HL-60 (cell line): ENCODE results near the gene STAT4.

Experiments
- TF ChIP-seq, protein P1 (sequence below): IDR thresholded peaks from 2 replicates; pipeline ENCODE4 v1.6.1; 2012; ENCODE audit warnings: low read depth; ENCODE audit not compliant: insufficient replicate concordance
- TF ChIP-seq, protein P2 (sequence below): IDR thresholded peaks from one replicate; pipeline ENCODE4 v1.5.1; 2011; ENCODE audit warnings: low read length, control low read depth, inconsistent platforms; ENCODE audit not compliant: insufficient read depth

DNA sequence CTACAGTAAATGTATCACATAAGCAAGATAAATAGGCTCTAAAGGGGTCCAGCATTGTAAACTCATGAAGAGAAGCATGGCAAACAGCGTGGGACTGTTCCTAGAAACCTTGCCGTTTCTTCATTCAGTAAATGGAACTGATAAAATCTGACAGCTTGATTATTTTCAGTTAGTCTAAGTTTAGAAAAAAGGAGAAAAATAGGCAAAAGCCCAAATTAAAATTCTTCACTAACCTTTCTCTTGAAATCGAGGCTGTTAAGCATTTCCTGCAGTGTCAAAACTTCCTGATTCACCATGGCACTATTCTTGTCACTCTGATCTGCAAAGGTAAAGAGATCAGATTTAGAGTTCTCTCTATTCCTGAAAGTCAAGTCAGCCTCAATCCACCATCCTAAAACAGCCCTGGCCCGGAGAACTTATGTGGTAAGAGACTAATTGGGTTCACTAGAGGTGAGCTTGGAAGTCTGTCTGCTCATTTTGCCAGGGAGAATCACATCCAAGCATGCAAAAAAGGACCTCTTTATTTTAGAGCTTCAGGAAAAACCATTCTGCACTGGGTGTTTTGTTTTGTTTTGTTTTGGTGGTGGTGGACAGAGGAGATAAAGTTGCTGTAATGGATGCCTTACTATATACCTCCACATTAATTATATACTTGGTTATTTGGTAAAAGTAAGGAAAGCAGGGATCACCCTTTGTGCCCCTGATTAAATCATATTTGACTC is 84.4 kb downstream of the STAT4 start:
- TF ChIP-seq, protein P1, sequence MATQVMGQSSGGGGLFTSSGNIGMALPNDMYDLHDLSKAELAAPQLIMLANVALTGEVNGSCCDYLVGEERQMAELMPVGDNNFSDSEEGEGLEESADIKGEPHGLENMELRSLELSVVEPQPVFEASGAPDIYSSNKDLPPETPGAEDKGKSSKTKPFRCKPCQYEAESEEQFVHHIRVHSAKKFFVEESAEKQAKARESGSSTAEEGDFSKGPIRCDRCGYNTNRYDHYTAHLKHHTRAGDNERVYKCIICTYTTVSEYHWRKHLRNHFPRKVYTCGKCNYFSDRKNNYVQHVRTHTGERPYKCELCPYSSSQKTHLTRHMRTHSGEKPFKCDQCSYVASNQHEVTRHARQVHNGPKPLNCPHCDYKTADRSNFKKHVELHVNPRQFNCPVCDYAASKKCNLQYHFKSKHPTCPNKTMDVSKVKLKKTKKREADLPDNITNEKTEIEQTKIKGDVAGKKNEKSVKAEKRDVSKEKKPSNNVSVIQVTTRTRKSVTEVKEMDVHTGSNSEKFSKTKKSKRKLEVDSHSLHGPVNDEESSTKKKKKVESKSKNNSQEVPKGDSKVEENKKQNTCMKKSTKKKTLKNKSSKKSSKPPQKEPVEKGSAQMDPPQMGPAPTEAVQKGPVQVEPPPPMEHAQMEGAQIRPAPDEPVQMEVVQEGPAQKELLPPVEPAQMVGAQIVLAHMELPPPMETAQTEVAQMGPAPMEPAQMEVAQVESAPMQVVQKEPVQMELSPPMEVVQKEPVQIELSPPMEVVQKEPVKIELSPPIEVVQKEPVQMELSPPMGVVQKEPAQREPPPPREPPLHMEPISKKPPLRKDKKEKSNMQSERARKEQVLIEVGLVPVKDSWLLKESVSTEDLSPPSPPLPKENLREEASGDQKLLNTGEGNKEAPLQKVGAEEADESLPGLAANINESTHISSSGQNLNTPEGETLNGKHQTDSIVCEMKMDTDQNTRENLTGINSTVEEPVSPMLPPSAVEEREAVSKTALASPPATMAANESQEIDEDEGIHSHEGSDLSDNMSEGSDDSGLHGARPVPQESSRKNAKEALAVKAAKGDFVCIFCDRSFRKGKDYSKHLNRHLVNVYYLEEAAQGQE, result no peak
- TF ChIP-seq, protein P2, sequence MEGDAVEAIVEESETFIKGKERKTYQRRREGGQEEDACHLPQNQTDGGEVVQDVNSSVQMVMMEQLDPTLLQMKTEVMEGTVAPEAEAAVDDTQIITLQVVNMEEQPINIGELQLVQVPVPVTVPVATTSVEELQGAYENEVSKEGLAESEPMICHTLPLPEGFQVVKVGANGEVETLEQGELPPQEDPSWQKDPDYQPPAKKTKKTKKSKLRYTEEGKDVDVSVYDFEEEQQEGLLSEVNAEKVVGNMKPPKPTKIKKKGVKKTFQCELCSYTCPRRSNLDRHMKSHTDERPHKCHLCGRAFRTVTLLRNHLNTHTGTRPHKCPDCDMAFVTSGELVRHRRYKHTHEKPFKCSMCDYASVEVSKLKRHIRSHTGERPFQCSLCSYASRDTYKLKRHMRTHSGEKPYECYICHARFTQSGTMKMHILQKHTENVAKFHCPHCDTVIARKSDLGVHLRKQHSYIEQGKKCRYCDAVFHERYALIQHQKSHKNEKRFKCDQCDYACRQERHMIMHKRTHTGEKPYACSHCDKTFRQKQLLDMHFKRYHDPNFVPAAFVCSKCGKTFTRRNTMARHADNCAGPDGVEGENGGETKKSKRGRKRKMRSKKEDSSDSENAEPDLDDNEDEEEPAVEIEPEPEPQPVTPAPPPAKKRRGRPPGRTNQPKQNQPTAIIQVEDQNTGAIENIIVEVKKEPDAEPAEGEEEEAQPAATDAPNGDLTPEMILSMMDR, result no peak
